H9 (cell line): ENCODE measurements around the gene MCRIP2. TPM values are rescaled to one million over a fixed set of nuclear protein-coding genes. Genes with fewer than 3 reads are reported as not detected.

ENCODE experiments used
- DNase-seq: peaks from one replicate; pipeline ENCODE4 v3.0.0-alpha.2; 2017
- H2AFZ ChIP-seq: one replicate; pipeline ENCODE4 v1.6.1; 2013; ENCODE audit warnings: mild to moderate bottlenecking, low read length, control low read depth, moderate library complexity
- H2AK5ac ChIP-seq: 2 replicates; pipeline ENCODE4 v1.6.1; 2013; ENCODE audit warnings: low read length, control low read depth, mixed read lengths; ENCODE audit not compliant: insufficient read length
- H2BK120ac ChIP-seq: one replicate; pipeline ENCODE4 v1.6.1; 2013; ENCODE audit warnings: low read depth, mild to moderate bottlenecking, low read length, control low read depth, inconsistent platforms; ENCODE audit not compliant: poor library complexity, severe bottlenecking
- H2BK12ac ChIP-seq: 2 replicates; pipeline ENCODE4 v1.6.1; 2013; ENCODE audit warnings: low read length, control low read depth, mixed read lengths, low read depth; ENCODE audit not compliant: insufficient read length
- H2BK15ac ChIP-seq: 2 replicates; pipeline ENCODE4 v1.6.1; 2013; ENCODE audit warnings: low read depth, low read length, control low read depth
- H2BK20ac ChIP-seq: one replicate; pipeline ENCODE4 v1.6.1; 2013; ENCODE audit warnings: low read depth, mild to moderate bottlenecking, low read length, control low read depth, inconsistent platforms; ENCODE audit not compliant: poor library complexity, severe bottlenecking
- H2BK5ac ChIP-seq: 2 replicates; pipeline ENCODE4 v1.6.1; 2013; ENCODE audit warnings: low read length, control low read depth, mixed read lengths; ENCODE audit not compliant: insufficient read length
- H3K14ac ChIP-seq: 2 replicates; pipeline ENCODE4 v1.6.1; 2013; ENCODE audit warnings: low read length, control low read depth; ENCODE audit not compliant: insufficient read depth
- H3K18ac ChIP-seq: 2 replicates; pipeline ENCODE4 v1.6.1; 2013; ENCODE audit warnings: low read depth, mild to moderate bottlenecking, mixed read lengths, low read length, control low read depth; ENCODE audit not compliant: insufficient read length
- H3K23ac ChIP-seq: 2 replicates; pipeline ENCODE4 v1.6.1; 2013; ENCODE audit warnings: low read length, control low read depth, mixed read lengths, low read depth; ENCODE audit not compliant: insufficient read length
- H3K23me2 ChIP-seq: 2 replicates; pipeline ENCODE4 v1.6.1; 2013; ENCODE audit warnings: low read depth, mild to moderate bottlenecking, mixed read lengths, low read length, control low read depth; ENCODE audit not compliant: insufficient read length, poor library complexity, severe bottlenecking
- H3K27ac ChIP-seq: 2 replicates; pipeline ENCODE4 v1.5.1; 2013; ENCODE audit warnings: low read length, control low read depth, mixed read lengths, low read depth; ENCODE audit not compliant: insufficient read length
- H3K27me3 ChIP-seq: 2 replicates; pipeline ENCODE4 v1.6.1; 2013; ENCODE audit warnings: low read length, control low read depth, inconsistent platforms; ENCODE audit not compliant: insufficient read depth
- H3K4ac ChIP-seq: 2 replicates; pipeline ENCODE4 v1.6.1; 2013; ENCODE audit warnings: low read depth, mild to moderate bottlenecking, control low read depth, inconsistent platforms, low read length, moderate library complexity
- H3K4me1 ChIP-seq: 2 replicates; pipeline ENCODE4 v1.6.1; 2013; ENCODE audit warnings: low read length, control low read depth, inconsistent platforms; ENCODE audit not compliant: insufficient read depth
- H3K4me2 ChIP-seq: 2 replicates; pipeline ENCODE4 v1.6.1; 2013; ENCODE audit warnings: low read length, control low read depth, mixed read lengths; ENCODE audit not compliant: insufficient read length, insufficient read depth
- H3K56ac ChIP-seq: 2 replicates; pipeline ENCODE4 v1.6.1; 2013; ENCODE audit warnings: low read depth, mild to moderate bottlenecking, mixed read lengths, low read length, control low read depth; ENCODE audit not compliant: insufficient read length
- H3K79me1 ChIP-seq: 2 replicates; pipeline ENCODE4 v1.6.1; 2013; ENCODE audit warnings: low read depth, mild to moderate bottlenecking, moderate library complexity, low read length, control low read depth, inconsistent platforms; ENCODE audit not compliant: insufficient read depth, poor library complexity, severe bottlenecking
- H3K79me2 ChIP-seq: 2 replicates; pipeline ENCODE4 v1.6.1; 2013; ENCODE audit warnings: low read length, control low read depth, inconsistent platforms; ENCODE audit not compliant: insufficient read depth
- H3K9ac ChIP-seq: 2 replicates; pipeline ENCODE4 v1.6.1; 2013; ENCODE audit warnings: low read length, control low read depth, mixed read lengths; ENCODE audit not compliant: insufficient read length; ENCODE audit errors: extremely low read depth
- H3K9me3 ChIP-seq: one replicate; pipeline ENCODE4 v1.6.1; 2013; ENCODE audit warnings: low read depth, low read length, inconsistent platforms; ENCODE audit not compliant: control insufficient read depth
- H3T11ph ChIP-seq: one replicate; pipeline ENCODE4 v1.6.1; 2013; ENCODE audit warnings: mild to moderate bottlenecking, low read length, control low read depth, inconsistent platforms
- H4K20me1 ChIP-seq: one replicate; pipeline ENCODE4 v1.6.1; 2013; ENCODE audit not compliant: control insufficient read depth, insufficient read length, insufficient read depth
- H4K5ac ChIP-seq: 2 replicates; pipeline ENCODE4 v1.6.1; 2013; ENCODE audit warnings: low read depth, mild to moderate bottlenecking, mixed read lengths, low read length, control low read depth; ENCODE audit not compliant: insufficient read length
- H4K8ac ChIP-seq: replicated peaks from 2 replicates; pipeline ENCODE4 v1.6.1; 2013; ENCODE audit warnings: low read length, control low read depth, mixed read lengths, low read depth; ENCODE audit not compliant: insufficient read length
- H4K91ac ChIP-seq: 2 replicates; pipeline ENCODE4 v1.6.1; 2013; ENCODE audit warnings: low read depth, mild to moderate bottlenecking, moderate library complexity, mixed read lengths, low read length, control low read depth; ENCODE audit not compliant: insufficient read length
- H3K27ac Mint-ChIP-seq, 3 experiments: 2 replicates in 2 of 3; 3 replicates in 1 of 3; pipeline ENCODE4 v1.8.0; 2020 to 2021; ENCODE audit warnings: mixed read lengths in 3 of 3, mild to moderate bottlenecking in 1 of 3, moderate library complexity in 1 of 3
- H3K27me3 Mint-ChIP-seq: 2 replicates; pipeline ENCODE4 v1.8.0; 2021; ENCODE audit warnings: low read depth, mild to moderate bottlenecking, moderate library complexity, mixed read lengths
- H3K36me3 Mint-ChIP-seq, 3 experiments: 2 replicates in 2 of 3; 3 replicates in 1 of 3; pipeline ENCODE4 v1.8.0; 2020 to 2021; ENCODE audit warnings: low read depth in 3 of 3, mixed read lengths in 3 of 3; ENCODE audit not compliant: insufficient read depth in 1 of 3
- H3K4me1 Mint-ChIP-seq, 2 experiments: 2 replicates each; pipeline ENCODE4 v1.8.0; 2020; ENCODE audit warnings: mixed read lengths in 2 of 2
- H3K4me3 Mint-ChIP-seq, 2 experiments: 2 replicates in 1 of 2; 3 replicates in 1 of 2; pipeline ENCODE4 v1.8.0; 2020 to 2021; ENCODE audit warnings: mild to moderate bottlenecking in 2 of 2, mixed read lengths in 2 of 2, moderate library complexity in 1 of 2
- H3K9me3 Mint-ChIP-seq, 2 experiments: 2 replicates in 1 of 2; 3 replicates in 1 of 2; pipeline ENCODE4 v1.8.0; 2020; ENCODE audit warnings: mild to moderate bottlenecking in 2 of 2, mixed read lengths in 2 of 2, moderate library complexity in 1 of 2
- WGBS: extraction: QIAGEN DNeasy Blood & Tissue Kit; methylation state at CpG from one replicate; pipeline ENCODE4 v1.1.7; 2013; ENCODE audit warnings: missing lambda C conversion rate, low lambda C conversion rate, mixed read lengths; ENCODE audit not compliant: insufficient read length; ENCODE audit errors: extremely low coverage; 5-methylcytosine and 5-hydroxymethylcytosine counted together
- total RNA-seq: library from RNA; stranded (reverse); gene quantifications from 2 replicates; pipeline ENCODE4 v1.2.1, GENCODE V29; 2021
- TF ChIP-seq, protein P1 (sequence below): fragments of 200-600 bp; sonication (generic); conservative IDR thresholded peaks from 3 replicates; pipeline ENCODE4 v1.8.0; 2021; ENCODE audit warnings: antibody characterized with exemption, mild to moderate bottlenecking

MCRIP2 gene
- total RNA-seq, 1 experiment from 2014 or later = 52.5 TPM

GRCh38 chr16:686459-687260, 45.0 kb downstream of the MCRIP2 start:
- no peak for DNase-seq
- H3K23ac ChIP-seq = no peak overlapping the region
- no peak overlapping the region for H2BK120ac ChIP-seq
- no peak overlapping the region for H3K27ac ChIP-seq
- no peak overlapping the region for H2AK5ac ChIP-seq
- no peaks in the 10 kb centered on the region for H3K4me1 ChIP-seq
- H3K27ac Mint-ChIP-seq = no peak overlapping the region
- peaks cover 9 to 19% of the 10 kb centered on the region in 2 experiments for H3K4me1 Mint-ChIP-seq
- no peaks in the 10 kb centered on the region for H3K79me1 ChIP-seq
- H3K23me2 ChIP-seq = peaks cover 14% of the 10 kb centered on the region
- H2BK20ac ChIP-seq = no peak overlapping the region
- H4K20me1 ChIP-seq = no peaks in the 10 kb centered on the region
- no peak overlapping the region for H3K4me2 ChIP-seq
- no peaks in the 10 kb centered on the region; a peak in 1 of 5 replicates for H3K9me3 Mint-ChIP-seq
- no peak overlapping the region for H2BK15ac ChIP-seq
- no peak overlapping the region for H4K5ac ChIP-seq
- H3K27me3 ChIP-seq = peaks cover 3% of the 10 kb centered on the region; the same call in 1 of the 2 replicates
- no peak overlapping the region for H3K9ac ChIP-seq
- H2BK5ac ChIP-seq = no peak overlapping the region
- no peak overlapping the region for H3T11ph ChIP-seq
- no peak overlapping the region for H2BK12ac ChIP-seq
- no peak overlapping the region for H3K56ac ChIP-seq
- TF ChIP-seq, protein P1, sequence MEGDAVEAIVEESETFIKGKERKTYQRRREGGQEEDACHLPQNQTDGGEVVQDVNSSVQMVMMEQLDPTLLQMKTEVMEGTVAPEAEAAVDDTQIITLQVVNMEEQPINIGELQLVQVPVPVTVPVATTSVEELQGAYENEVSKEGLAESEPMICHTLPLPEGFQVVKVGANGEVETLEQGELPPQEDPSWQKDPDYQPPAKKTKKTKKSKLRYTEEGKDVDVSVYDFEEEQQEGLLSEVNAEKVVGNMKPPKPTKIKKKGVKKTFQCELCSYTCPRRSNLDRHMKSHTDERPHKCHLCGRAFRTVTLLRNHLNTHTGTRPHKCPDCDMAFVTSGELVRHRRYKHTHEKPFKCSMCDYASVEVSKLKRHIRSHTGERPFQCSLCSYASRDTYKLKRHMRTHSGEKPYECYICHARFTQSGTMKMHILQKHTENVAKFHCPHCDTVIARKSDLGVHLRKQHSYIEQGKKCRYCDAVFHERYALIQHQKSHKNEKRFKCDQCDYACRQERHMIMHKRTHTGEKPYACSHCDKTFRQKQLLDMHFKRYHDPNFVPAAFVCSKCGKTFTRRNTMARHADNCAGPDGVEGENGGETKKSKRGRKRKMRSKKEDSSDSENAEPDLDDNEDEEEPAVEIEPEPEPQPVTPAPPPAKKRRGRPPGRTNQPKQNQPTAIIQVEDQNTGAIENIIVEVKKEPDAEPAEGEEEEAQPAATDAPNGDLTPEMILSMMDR = no peak
- no peak overlapping the region for H4K91ac ChIP-seq
- H3K9me3 ChIP-seq = no peaks in the 10 kb centered on the region
- H3K14ac ChIP-seq = no peak overlapping the region
- no peak overlapping the region for H4K8ac ChIP-seq
- WGBS = no CpG with 5 or more reads among the region's 51 CpGs
- H3K4me3 Mint-ChIP-seq = 0 out of 5 replicates have a peak overlapping the region, but pooled peaks of 1 of the 2 experiments have one; percentile 32
- H3K36me3 Mint-ChIP-seq = peaks cover 10 to 39% (median 37%) of the 10 kb centered on the region in 3 experiments; a peak in 6 of 7 replicates
- peaks cover 2% of the 10 kb centered on the region; the same call in 1 of the 2 replicates for H3K79me2 ChIP-seq
- peaks cover 11% of the 10 kb centered on the region for H3K27me3 Mint-ChIP-seq
- no peak overlapping the region for H3K18ac ChIP-seq
- no peak overlapping the region for H2AFZ ChIP-seq
- H3K4ac ChIP-seq = no peak overlapping the region
